Muscle layer of duodenum (tissue), 2 donors: ENCODE measurements around the gene TIA1.
"Not testable (repeated sequence)": the region's sequence is repeated elsewhere in the genome, so short reads cannot be mapped to it uniquely, and the experiment has no call there.

ENCODE experiments used
- H3K27ac ChIP-seq: one replicate; pipeline ENCODE4 v1.7.0; 2013; ENCODE audit warnings: mild to moderate bottlenecking, low read length
- H3K27me3 ChIP-seq: one replicate; pipeline ENCODE4 v1.7.0; 2013; ENCODE audit warnings: low read depth, mild to moderate bottlenecking, control low read depth, low read length
- H3K36me3 ChIP-seq, 2 donors: one replicate each; pipeline ENCODE4 v1.7.0; 2013; ENCODE audit warnings: low read length in 2 of 2, control low read depth in 1 of 2, mild to moderate bottlenecking in 1 of 2; ENCODE audit not compliant: insufficient read depth in 2 of 2, control insufficient read depth in 1 of 2
- H3K4me1 ChIP-seq, 2 donors: one replicate each; pipeline ENCODE4 v1.7.0; 2013; ENCODE audit warnings: low read length in 2 of 2, mild to moderate bottlenecking in 2 of 2, control low read depth in 1 of 2, moderate library complexity in 1 of 2; ENCODE audit not compliant: insufficient read depth in 2 of 2, control insufficient read depth in 1 of 2
- H3K4me3 ChIP-seq, 2 donors: one replicate each; pipeline ENCODE4 v1.7.0; 2013; ENCODE audit warnings: low read length in 2 of 2, low read depth in 1 of 2, mild to moderate bottlenecking in 1 of 2
- H3K9me3 ChIP-seq, 2 donors: one replicate each; pipeline ENCODE4 v1.7.0; 2013; ENCODE audit warnings: low read length in 2 of 2, control low read depth in 1 of 2, mild to moderate bottlenecking in 1 of 2; ENCODE audit not compliant: control insufficient read depth in 1 of 2
- donor health status: healthy.

The TIA1 gene

GRCh38 chr2:70248181-70248847 lies at the start of gene TIA1:
Gene TIA1, minus strand, starts transcription at chr2:70248628. Its CDS starts 198 bp downstream, at chr2:70248430.
- peak within 1 kb of the TSS; percentile 99 to 100 for H3K4me3 ChIP-seq
- H3K9me3 ChIP-seq: no peaks in the 10 kb centered on the region
- peaks cover 0 to 21% of the 10 kb centered on the region in 2 donors for H3K4me1 ChIP-seq
- peaks cover 0 to 7% of the 10 kb centered on the region in 2 donors for H3K36me3 ChIP-seq
- H3K27me3 ChIP-seq: no peaks in the 10 kb centered on the region
- peak within 1 kb of the TSS; percentile 100 for H3K27ac ChIP-seq

GRCh38 chr2:70297828-70298227 lies 49.4 kb upstream of the TIA1 start:
- peaks cover 3 to 15% of the 10 kb centered on the region in 2 donors for H3K4me1 ChIP-seq

GRCh38 chr2:70283500-70284191 lies 35.2 kb upstream of the TIA1 start:
- H3K4me1 ChIP-seq: no peaks in the 10 kb centered on the region
- no peak overlapping the region for H3K27ac ChIP-seq
- no peaks in the 10 kb centered on the region for H3K9me3 ChIP-seq
- H3K27me3 ChIP-seq: no peaks in the 10 kb centered on the region
- H3K36me3 ChIP-seq: peaks cover 58 to 67% of the 10 kb centered on the region in 2 donors
- no peak overlapping the region for H3K4me3 ChIP-seq

More at GRCh38 chr2:70297828-70298227, 49.4 kb upstream of the TIA1 start:
- not testable (repeated sequence) for H3K27ac ChIP-seq, H3K9me3 ChIP-seq, H3K4me3 ChIP-seq, H3K27me3 ChIP-seq
- H3K36me3 ChIP-seq: peaks cover 10 to 28% of the 10 kb centered on the region in 2 donors

GRCh38 chr2:70282439-70282838 lies 34.0 kb upstream of the TIA1 start:
- Histone ChIP-seq H3K9me3 (no peaks in the 10 kb centered on the region), H3K4me1 (no peaks in the 10 kb centered on the region), H3K27me3 (no peaks in the 10 kb centered on the region), H3K27ac (no peak overlapping the region), H3K4me3 (no peak overlapping the region), H3K36me3 (peaks cover 58 to 69% of the 10 kb centered on the region in 2 donors)

GRCh38 chr2:70280242-70280798 lies 31.9 kb upstream of the TIA1 start:
- no peaks in the 10 kb centered on the region for H3K9me3 ChIP-seq
- peaks cover 56 to 68% of the 10 kb centered on the region in 2 donors for H3K36me3 ChIP-seq
- no peak overlapping the region for H3K27ac ChIP-seq
- H3K4me3 ChIP-seq: no peak overlapping the region
- no peaks in the 10 kb centered on the region for H3K27me3 ChIP-seq
- no peaks in the 10 kb centered on the region for H3K4me1 ChIP-seq

- H3K4me3 ChIP-seq: no peak overlapping the region
- H3K9me3 ChIP-seq: no peaks in the 10 kb centered on the region
- H3K27ac ChIP-seq: no peak overlapping the region
- H3K36me3 ChIP-seq: peaks cover 10 to 16% of the 10 kb centered on the region in 2 donors
- H3K27me3 ChIP-seq: no peaks in the 10 kb centered on the region
- H3K4me1 ChIP-seq: no peaks in the 10 kb centered on the region
Observed at GRCh38 chr2:70270323-70270722, 21.9 kb upstream of the TIA1 start.

GRCh38 chr2:70269422-70270302 lies 21.2 kb upstream of the TIA1 start:
- H3K27ac ChIP-seq: not testable (repeated sequence)
- H3K36me3 ChIP-seq: peaks cover 5 to 16% of the 10 kb centered on the region in 2 donors

GRCh38 chr2:70266925-70267324 lies 18.5 kb upstream of the TIA1 start:
- peaks cover 10 to 17% of the 10 kb centered on the region in 2 donors for H3K36me3 ChIP-seq
- not testable (repeated sequence) for H3K27me3 ChIP-seq, H3K4me1 ChIP-seq, H3K27ac ChIP-seq, H3K4me3 ChIP-seq, H3K9me3 ChIP-seq

More at GRCh38 chr2:70269422-70270302, 21.2 kb upstream of the TIA1 start:
- not testable (repeated sequence) for H3K4me3 ChIP-seq, H3K4me1 ChIP-seq, H3K27me3 ChIP-seq, H3K9me3 ChIP-seq

- Histone ChIP-seq H3K4me3 (no peak overlapping the region), H3K9me3 (peaks cover 0 to 3% of the 10 kb centered on the region in 2 donors), H3K4me1 (peaks cover 5 to 41% of the 10 kb centered on the region in 2 donors), H3K27me3 (no peaks in the 10 kb centered on the region), H3K36me3 (peaks cover 10 to 17% of the 10 kb centered on the region in 2 donors), H3K27ac (no peak overlapping the region)
Observed at GRCh38 chr2:70261501-70261900, 13.1 kb upstream of the TIA1 start.

GRCh38 chr2:70258532-70258875 lies 10.1 kb upstream of the TIA1 start:
- Histone ChIP-seq H3K9me3 (peaks cover 0 to 3% of the 10 kb centered on the region in 2 donors), H3K27ac (peak overlapping the region; percentile 39), H3K36me3 (peaks cover 0 to 5% of the 10 kb centered on the region in 2 donors), H3K27me3 (no peaks in the 10 kb centered on the region), H3K4me1 (peaks cover 5 to 41% of the 10 kb centered on the region in 2 donors), H3K4me3 (peak overlapping the region; percentile 73 to 93)
